Left ventricle myocardium superior (tissue), 1 donor: Measurements from ENCODE around the gene SYCE3. TPM values are rescaled to one million over a fixed set of nuclear protein-coding genes. Genes with fewer than 3 reads are reported as not detected.
"Not testable (repeated sequence)": the region's sequence is repeated elsewhere in the genome, so short reads cannot be mapped to it uniquely, and the experiment has no call there.

ENCODE experiments used
- ATAC-seq: fragments of 200-7000 bp; cut with Tn5 transposase; one replicate; pipeline ENCODE4 v1.9.1; 2020; ENCODE audit warnings: mild to moderate bottlenecking, moderate library complexity
- DNase-seq: peaks from one replicate; pipeline ENCODE4 v3.0.0-alpha.2; 2020
- intact Hi-C: fragments of 100-400 bp; cut with micrococcal nuclease; formaldehyde crosslinking; loops from one replicate; pipeline ENCODE4 v1.11.0; 2022
- total RNA-seq: library from RNA; stranded (reverse); fragmentation: NEBNext Ultra II Directional; extraction: Animal tissue kit (Norgen Biotek cat#: 25700); gene quantifications from one replicate; pipeline ENCODE4 v1.2.1, GENCODE V29; 2021
- donor health status: DM: no; HTN: yes; CAD: no; lungs with severe emphysema.

The SYCE3 gene
- total RNA-seq, 1 donor from 2014 or later = not detected

DNA sequence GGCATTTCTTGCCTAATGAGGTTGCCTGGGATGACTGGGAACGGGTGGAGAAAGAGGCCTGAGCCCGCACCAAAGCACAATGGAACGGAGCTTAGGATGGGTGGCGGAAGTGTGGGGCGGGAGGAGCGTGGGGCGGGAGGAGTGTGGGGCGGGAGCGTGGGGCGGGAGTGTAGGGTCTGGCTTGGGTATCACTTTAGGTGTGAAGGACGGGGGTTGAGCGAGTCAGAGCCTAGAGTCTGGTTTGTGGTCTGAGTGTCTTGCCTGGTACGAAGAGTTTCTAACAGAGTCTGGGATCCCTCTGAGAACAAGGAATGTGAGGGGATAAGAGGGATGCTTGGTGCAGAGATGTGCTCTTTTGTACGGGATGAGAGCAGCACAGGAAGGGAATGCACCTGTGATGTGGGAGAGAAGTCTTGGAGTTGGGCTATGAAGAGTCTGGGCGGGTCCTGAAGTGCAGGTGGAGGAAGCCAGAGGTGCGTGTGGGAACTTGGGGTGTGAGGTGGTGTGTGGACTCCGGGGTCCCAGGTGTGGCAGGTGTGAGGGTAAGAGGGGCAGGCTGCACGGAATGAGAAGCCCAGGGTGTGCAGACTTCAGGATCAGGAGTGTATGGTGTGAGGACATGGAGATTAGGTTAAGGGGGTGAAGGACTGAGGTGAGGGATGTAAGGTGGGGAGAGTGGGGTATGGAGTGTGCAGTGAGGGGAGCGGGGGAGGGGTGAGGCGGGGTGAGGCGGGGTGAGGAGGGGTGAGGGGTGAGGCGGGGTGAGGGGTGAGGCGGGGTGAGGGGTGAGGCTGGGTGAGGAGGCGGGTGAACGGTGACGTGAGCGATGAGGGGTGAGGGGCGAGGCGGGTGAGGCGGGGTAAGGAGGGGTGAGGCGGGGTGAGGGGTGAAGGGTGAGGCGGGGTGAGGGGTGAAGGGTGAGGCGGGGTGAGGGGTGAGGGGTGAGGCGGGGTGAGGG, 1.0 kb downstream of the SYCE3 start:
- DNase-seq (no peak), ATAC-seq (no peak)
- intact Hi-C loops = no loop called here

GRCh38 chr22:50560034-50560433, 2.7 kb downstream of the SYCE3 start:
- DNase-seq (no peak), ATAC-seq (no peak)
- intact Hi-C loops = no loop called here

GRCh38 chr22:50556703-50557102, 6.0 kb downstream of the SYCE3 start:
- intact Hi-C loops = no loop called here
- ATAC-seq (no peak), DNase-seq (no peak)

DNA sequence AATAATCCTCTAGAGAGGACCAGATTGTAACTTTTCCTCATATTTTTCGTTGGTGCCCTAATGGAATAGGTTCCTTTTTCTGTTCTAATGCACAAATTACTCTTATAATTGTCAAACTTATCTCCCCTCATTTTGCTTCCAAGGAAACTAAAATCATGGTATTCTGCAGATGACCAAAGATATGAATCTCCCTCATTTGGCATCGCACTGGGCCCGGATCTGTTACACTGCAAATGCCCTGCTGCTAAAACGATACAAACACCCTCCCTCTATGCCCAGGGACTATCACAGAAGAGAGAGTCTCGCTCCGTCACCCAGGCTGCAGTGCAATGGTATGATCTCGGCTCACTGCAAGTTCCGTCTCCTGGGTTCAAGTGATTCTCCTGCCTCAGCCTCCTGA, 9.4 kb downstream of the SYCE3 start:
- ATAC-seq (no peak), DNase-seq (no peak)
- intact Hi-C loops = no loop called here

DNA sequence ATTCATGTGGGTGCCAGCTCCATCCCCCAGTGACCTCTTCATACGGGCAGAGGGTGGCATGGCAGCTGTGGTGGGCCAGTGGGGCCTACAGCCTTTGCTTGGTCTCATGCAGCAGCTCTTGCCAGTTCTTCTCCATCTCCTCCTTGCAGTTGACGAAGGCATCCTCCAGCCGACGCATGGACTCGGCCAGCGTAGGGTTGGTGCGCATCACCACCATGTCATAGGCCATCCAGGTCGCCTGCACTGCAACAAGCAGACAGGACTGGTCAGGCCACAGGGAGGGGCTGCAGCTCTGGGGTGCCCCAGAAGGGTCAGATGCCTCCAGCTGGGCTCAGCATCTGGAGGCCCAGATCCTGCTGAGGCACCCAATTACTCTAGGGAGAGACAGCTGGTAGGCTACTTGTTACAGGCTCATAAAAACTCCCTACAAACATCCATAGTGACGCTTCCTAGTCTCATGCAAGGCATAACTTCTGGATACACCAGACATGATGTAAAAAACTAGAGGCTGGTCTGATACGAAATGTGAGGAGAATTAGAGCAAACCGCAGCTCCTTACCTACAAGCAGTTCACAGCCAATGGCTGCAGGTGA, 11.5 kb downstream of the SYCE3 start:
- ATAC-seq (no peak), DNase-seq (no peak)
- intact Hi-C loops = no loop called here

GRCh38 chr22:50550395-50550794, 12.3 kb downstream of the SYCE3 start:
- DNase-seq (no peak), ATAC-seq (no peak)
- intact Hi-C loops = no loop called here

- DNase-seq (no peak), ATAC-seq (no peak)
- intact Hi-C loops = no loop called here
Observed at GRCh38 chr22:50548921-50549790, 13.6 kb downstream of the SYCE3 start.

DNA sequence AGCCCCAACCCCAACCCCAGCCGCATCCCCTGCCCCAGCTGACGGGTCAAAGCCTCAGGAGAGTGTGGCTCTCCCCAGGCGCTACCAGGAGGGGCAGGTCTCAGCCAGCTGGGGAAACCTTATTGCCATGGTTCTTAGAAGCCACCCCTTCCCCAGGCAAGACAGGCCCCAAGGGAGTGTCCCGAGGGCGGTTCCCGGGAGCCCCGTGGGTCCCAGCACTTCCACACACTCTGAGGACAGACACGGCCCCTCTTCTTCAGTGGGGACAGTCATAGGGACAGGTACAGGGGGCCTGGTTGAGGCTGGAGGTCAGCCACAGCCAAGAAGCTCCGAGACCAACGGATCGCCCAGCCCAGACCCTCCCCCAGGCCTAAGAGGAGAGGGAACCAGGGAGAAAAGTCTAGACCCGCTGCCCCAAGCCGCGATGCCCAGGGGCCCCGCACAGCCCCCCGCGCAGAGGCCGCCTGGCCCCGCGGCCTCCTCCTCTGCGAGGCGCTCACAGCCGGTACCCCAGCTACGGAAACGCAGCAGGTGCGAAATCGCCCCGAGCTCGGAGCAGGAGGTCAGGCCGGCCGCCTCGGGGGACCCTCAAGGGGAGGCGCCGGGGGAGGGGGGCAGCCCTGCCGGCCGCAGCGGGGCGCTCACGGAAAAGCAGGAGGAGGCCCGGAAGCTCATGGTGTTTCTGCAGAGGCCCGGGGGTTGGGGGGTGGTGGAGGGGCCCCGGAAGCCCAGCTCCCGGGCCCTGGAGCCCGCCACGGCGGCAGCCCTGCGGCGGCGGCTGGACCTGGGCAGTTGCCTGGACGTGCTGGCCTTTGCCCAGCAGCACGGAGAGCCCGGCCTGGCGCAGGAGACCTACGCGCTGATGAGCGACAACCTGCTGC, 14.4 kb downstream of the SYCE3 start:
- intact Hi-C loops = no loop called here
- DNase-seq (peak; percentile 50), ATAC-seq (peak; percentile 13)

- intact Hi-C loops = no loop called here
- ATAC-seq (no peak), DNase-seq (no peak)
Observed at GRCh38 chr22:50547263-50547985, 15.3 kb downstream of the SYCE3 start.

- no peak for DNase-seq
- no peak for ATAC-seq
- intact Hi-C loops = no loop called here
Observed at GRCh38 chr22:50546326-50547262, 16.1 kb downstream of the SYCE3 start.

- ATAC-seq = no peak
- intact Hi-C loops = no loop called here
- no peak for DNase-seq
Observed at GRCh38 chr22:50545522-50546325, 17.0 kb downstream of the SYCE3 start, which contains the start of gene KLHDC7B. Gene KLHDC7B (plus strand): TSS chr22:50545899. CDS start chr22:50546244, 345 bp downstream.

DNA sequence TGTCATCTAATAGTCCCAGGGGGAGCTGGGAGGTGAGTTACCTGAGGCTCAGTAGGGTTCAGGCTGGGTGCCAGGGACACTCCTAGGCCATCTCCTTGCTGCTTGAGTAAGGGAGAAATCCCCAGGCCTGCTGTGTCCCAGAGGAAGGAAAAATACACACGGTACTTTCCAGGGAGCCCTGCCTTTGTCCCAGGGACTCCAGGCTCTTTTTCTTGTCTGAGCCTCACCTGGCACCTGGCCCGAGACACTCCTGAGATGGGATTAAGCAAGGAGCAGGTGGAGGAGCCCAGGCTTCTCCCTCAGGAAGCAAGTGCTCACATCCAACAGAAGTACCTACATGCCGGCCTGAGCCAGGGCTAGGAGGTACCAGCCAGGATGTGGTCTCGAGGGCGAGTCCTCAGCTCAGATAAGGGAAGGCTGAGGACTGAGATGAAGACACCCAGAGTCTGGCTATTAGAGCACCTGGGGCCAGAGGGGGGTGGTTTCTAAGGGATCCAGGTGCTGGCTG, 17.9 kb downstream of the SYCE3 start:
- intact Hi-C loops = no loop called here
- DNase-seq (no peak), ATAC-seq (no peak)

DNA sequence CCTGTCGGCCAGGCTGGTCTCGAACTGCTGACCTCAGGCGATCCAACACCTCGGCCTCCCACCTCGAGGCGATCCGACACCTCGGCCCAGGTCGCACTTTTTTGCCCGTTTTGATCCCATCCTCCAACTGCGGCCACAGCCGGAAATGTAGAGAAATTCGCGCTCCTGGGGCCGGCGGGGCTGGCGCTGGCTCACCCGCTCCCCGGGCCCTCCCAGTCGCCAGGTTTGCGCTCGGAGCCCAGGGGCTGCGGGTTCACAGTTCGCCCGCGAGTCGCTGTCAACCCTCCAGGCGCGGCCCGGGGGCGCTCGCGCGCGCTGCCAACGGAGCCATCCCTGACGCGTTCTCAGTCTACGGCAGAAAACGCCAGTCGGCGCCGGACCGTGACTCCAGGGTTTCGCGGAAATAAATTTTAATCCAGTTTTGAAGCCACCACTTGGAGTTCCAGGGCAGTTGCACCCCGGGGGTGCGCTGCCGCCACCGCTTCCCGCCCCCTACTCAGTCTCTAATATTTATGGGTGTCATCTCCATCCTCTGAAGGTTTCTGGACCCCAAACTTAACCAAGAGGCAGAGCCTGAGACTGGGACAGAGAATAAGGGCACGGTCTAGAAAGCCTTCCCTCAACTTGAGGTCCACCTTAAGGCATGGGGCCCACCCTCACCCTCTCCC, 18.5 kb downstream of the SYCE3 start:
- ATAC-seq (peak; percentile 74), DNase-seq (peak; percentile 89)
- intact Hi-C loops = no loop called here

DNA sequence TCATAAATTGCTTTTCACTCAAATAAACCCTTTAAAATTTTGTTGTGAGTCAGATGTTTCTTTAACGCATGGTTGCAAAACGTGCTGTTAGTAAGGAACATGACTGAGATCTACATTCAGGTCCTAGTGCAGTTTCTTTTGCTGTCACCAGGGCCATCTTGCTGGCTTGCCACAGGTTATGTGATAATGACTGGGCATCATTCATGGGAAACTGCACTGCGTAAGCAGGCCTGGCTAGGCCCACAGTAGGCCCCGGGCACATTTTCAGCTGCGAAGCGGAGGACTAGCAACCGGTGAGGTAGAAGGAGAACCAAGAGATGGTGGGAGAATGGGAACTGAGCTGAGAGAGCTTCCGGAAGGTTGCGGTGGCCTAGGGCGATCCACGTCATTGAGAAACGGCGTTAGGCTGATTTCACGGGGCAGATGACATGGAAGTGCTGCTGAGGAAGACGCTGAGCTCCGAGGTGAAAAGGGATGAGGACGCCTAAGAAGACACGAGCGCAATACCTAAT, 20.2 kb downstream of the SYCE3 start:
- ATAC-seq (no peak), DNase-seq (peak; percentile 25)
- intact Hi-C loops = no loop called here

GRCh38 chr22:50541667-50542026, 21.1 kb downstream of the SYCE3 start:
- peak; percentile 25 for ATAC-seq
- DNase-seq = peak; percentile 55
- intact Hi-C loops = not testable (repeated sequence)
